ENCODE data around the gene ARHGAP27.

Gene ARHGAP27

DNA sequence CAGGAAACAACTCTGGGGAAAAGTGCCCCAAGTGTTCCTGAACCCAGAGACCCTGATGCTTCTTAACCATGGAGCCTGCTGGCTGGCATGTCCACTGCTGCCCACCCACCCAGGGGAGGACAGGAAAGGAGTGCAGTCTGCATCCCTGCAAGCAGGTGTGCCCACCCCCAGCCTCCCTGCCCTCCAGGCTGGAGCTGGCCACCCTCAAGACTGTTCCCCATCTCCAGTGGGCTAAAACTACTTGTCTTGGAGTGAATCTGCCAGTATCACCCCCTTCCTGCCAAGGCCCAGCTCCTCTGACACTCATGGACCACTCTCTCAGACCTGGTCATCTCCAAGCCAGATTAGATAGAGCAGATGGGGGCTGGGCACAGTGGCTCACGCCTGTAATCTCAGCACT is 29.8 kb downstream of the ARHGAP27 start:
- no peak for TF ChIP-seq CTCF (IDR thresholded peaks at IDR 0.05)

- TF ChIP-seq CTCF (IDR thresholded peaks at IDR 0.05) = no peak
These were observed 33.9 kb downstream of the ARHGAP27 start for GRCh38 chr17:45398800-45399199.

DNA sequence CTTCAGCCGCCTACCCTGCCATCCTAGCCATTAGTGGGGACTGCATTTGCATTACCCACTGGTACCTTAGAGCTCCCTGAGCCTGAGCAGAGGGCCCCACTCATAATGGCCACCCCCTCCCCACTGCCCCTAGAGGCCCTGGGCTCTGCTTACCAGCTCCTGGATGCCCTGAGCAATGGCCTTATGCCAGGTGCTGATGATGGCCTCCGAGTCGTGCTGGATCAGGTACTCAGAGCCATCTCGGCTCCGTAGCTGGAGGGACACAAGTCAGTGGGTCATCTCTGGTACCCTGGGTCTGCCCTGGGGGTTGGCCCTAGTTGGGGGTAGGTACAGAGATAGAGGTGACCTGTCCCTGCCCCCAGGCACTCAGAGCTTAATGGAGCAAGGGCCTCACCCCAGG is 34.9 kb downstream of the ARHGAP27 start:
- TF ChIP-seq CTCF (IDR thresholded peaks at IDR 0.05) = no peak

DNA sequence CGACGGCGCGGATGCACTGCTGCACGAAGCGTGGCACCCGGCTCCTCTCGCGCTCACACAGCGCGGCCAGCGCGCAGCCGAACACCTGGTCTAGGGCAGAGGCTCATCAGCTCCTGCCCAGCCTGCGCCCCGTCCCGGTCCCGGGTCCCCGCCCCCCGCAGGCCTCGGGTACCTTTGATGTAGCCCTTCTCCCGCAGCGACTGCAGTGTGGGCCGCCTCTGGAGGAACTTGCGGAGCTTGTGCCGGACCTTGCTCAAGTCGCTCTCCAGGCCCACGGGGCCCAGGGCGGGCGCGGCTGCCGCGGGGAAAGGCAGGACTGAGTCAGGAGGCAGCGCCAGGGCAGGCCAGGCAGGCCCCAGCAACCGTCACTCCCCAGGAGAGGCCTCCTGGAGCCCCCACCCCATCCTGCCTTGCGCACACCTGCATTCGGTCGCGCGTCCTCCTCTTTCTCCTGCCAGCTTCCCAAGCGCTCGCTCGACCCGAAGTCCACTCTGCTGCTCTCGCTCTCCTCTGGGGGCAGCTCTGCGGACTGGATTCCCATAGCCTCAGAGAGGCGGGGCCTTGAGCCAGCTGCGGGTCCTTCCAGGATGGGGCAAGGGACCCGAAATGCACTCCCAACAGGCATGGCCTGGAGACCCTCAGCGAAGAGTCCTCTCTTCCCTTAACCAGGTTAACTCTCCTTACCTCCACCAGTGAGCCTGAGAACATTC is 36.0 kb downstream of the ARHGAP27 start:
- no peak for TF ChIP-seq CTCF (IDR thresholded peaks at IDR 0.05)

GRCh38 chr17:45395569-45396415 is 36.9 kb downstream of the ARHGAP27 start:
- TF ChIP-seq CTCF (IDR thresholded peaks at IDR 0.05) = no peak

- peak; percentile 70 for TF ChIP-seq CTCF (IDR thresholded peaks at IDR 0.05)
These were observed 37.6 kb downstream of the ARHGAP27 start for GRCh38 chr17:45394913-45395568.

DNA sequence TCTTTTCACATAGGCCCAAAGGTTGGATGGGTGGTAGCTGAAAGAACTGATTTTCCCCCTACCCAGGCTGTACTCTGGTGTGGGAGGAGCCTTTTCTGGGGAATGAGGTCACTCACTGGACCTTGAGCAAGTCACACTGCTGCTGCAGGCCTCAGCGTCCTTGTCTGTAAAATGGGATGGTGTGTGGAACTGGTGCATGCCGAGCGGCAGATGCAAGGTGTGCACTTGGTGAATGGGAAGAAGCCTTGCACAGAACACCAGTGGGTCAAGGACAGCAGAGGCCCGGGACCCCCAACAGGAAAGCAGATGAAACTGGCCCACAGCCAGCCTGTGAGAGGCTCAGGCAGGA is 38.1 kb downstream of the ARHGAP27 start:
- TF ChIP-seq CTCF (IDR thresholded peaks at IDR 0.05) = no peak

Data from LNCAP (cell line).